Stimulated activated naive CD4-positive, alpha-beta T cell (primary cell): ENCODE measurements around the gene FAM25G.
"Not testable (repeated sequence)": the region's sequence is repeated elsewhere in the genome, so short reads cannot be mapped to it uniquely, and the experiment has no call there.

Experiments used
- DNase-seq, 6 experiments: peaks; one replicate each; lab custom pipeline; 2025; lab: John Stamatoyannopoulos, UW

Gene FAM25G

DNA sequence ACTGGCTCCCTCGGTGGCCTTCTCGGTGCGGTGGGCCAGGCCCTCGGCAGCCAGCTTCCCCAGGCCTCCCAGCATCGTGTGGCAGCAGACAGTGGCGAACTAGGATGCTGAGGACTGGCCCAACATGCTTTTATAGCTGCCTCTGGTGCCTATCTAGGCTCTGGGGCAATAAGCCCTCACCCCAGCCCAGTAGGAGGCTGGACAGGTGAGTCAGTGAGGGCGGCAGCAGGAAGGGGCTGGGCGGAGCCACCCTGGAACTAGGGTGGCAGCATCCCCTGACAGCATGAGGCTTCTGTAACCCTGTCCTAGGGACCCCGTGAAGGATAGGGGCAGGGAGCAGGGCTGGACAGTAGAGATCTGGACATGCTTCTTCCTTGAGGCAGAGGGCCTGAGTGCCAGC lies at the start of gene FAM25G:
TSS of gene FAM25G (minus strand) at position 101 of the 400 bp plus-strand sequence. CDS start at position 75, 26 bp downstream.
- not testable (repeated sequence) for DNase-seq

GRCh38 chr10:47536430-47536829 lies 44.9 kb upstream of the FAM25G start:
- DNase-seq = not testable (repeated sequence)

- DNase-seq = not testable (repeated sequence)
These were observed 32.0 kb upstream of the FAM25G start, which contains the start of gene AGAP9 for GRCh38 chr10:47523475-47523874. AGAP9 (minus strand) TSS chr10:47523638; CDS start chr10:47523526, 112 bp downstream.

- DNase-seq = not testable (repeated sequence)
These were observed 10.8 kb upstream of the FAM25G start for GRCh38 chr10:47502313-47502712.

GRCh38 chr10:47494226-47494625 lies 2.7 kb upstream of the FAM25G start:
- DNase-seq = not testable (repeated sequence)

DNA sequence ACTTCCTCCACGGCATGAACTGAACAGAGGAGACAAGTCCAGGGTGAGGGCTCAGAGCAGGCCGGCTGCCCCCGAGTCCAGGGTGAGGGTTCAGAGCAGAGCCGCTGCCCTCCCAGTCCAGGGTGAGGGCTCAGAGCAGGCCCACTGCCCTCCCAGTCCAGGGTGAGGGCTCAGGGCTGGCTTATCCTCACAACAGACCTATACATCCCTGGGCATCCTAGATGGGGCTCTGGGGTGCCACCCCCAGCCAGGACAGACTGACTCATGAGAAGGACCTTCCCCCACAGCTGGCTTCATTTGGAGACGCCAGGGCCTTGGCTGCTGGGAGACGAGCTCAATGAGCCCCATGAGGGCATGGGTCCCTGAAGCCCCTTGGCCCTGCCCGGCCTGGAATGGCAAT lies 1.9 kb downstream of the FAM25G start:
- DNase-seq = not testable (repeated sequence)

- DNase-seq = not testable (repeated sequence)
These were observed 5.6 kb downstream of the FAM25G start for GRCh38 chr10:47485943-47486342.

DNA sequence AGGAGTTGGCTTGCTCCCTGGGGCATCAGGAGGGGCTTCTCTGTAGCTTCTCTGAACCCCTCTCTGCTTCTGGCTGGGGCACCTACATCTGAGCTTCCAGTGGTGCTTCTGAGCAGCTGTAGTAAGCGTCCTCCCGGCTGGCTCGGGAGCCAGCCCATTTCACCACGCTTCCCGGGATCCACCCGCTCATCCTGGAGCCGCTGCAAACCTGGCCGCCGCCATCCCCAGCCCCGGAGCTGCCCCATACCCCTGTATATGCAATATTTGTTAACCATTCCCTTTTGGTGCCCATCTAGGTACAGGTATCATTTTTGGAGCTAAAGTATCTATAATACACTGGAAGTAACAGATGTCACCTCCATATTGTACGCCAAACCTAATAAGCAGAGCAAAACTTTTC lies 6.7 kb downstream of the FAM25G start:
- not testable (repeated sequence) for DNase-seq

GRCh38 chr10:47483923-47484322 lies 7.6 kb downstream of the FAM25G start, which contains the start of gene ANXA8:
ANXA8 (minus strand) TSS chr10:47484115; CDS start chr10:47483933, 182 bp downstream.
- not testable (repeated sequence) for DNase-seq

GRCh38 chr10:47482367-47482766 lies 9.1 kb downstream of the FAM25G start:
- DNase-seq = not testable (repeated sequence)

GRCh38 chr10:47481768-47482181 lies 9.7 kb downstream of the FAM25G start:
- not testable (repeated sequence) for DNase-seq

GRCh38 chr10:47481182-47481766 lies 10.2 kb downstream of the FAM25G start:
- DNase-seq = not testable (repeated sequence)

- DNase-seq = not testable (repeated sequence)
These were observed 11.4 kb downstream of the FAM25G start for GRCh38 chr10:47480133-47480532.

DNA sequence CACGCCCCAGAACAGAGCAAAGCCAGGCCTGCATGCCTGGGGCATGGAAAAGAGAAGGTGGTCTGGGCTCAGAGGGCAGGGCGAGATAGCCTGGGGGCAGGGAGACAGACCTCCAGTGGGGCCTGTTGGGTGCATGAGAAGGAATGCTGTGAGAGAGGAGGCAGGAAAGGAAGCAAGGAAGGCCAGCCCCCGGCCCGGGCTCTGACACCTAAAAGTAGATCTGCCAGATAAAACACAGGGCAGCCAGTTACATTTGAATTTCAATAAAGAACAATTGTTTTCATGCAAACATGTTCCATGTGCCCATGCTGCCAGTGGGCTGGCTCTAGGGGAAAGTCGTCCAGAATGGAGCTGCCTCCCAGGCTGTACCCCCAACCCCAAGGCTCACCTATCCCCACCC lies 13.4 kb downstream of the FAM25G start:
- DNase-seq = not testable (repeated sequence)

GRCh38 chr10:47477078-47477477 lies 14.4 kb downstream of the FAM25G start:
- not testable (repeated sequence) for DNase-seq

GRCh38 chr10:47475101-47475500 lies 16.4 kb downstream of the FAM25G start:
- not testable (repeated sequence) for DNase-seq

DNA sequence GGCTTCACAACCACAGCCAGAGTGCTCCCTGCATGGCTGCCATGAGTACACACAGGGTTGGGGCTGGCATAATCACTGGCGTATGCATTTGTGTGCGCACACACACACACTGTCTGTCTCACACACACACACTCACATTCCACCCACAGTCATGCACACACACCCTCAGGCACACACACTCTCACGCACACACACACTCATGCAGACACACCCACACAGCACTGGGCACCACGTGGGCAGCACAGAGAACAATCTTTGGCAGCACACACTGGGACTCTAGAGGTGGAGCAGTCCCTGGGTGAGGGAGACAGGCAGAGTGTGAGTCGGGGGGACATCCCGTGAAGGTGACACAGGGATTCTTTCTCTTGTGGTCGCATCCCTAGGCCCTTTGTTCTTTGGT lies 18.0 kb downstream of the FAM25G start:
- not testable (repeated sequence) for DNase-seq

- not testable (repeated sequence) for DNase-seq
These were observed 18.9 kb downstream of the FAM25G start for GRCh38 chr10:47472647-47473046.

- DNase-seq = not testable (repeated sequence)
These were observed 19.4 kb downstream of the FAM25G start for GRCh38 chr10:47472072-47472471.

- not testable (repeated sequence) for DNase-seq
These were observed 22.6 kb downstream of the FAM25G start for GRCh38 chr10:47468731-47469528.

- not testable (repeated sequence) for DNase-seq
These were observed 23.5 kb downstream of the FAM25G start for GRCh38 chr10:47467957-47468356.

- not testable (repeated sequence) for DNase-seq
These were observed 24.0 kb downstream of the FAM25G start for GRCh38 chr10:47467458-47467857.
